Keratinocyte (primary cell): ENCODE results near the gene MAD1L1. TPM values are rescaled to one million over a fixed set of nuclear protein-coding genes. Genes with fewer than 3 reads are reported as not detected.

Experiments
- DNase-seq: peaks from one replicate; pipeline ENCODE4 v3.0.0-alpha.2; 2011; ENCODE audit warnings: low read depth, missing footprints, low spot score
- FAIRE-seq: peaks from 2 replicates; lab custom pipeline; 2011; peaks lifted over from hg19 to GRCh38; lab: Jason Lieb, UNC
- H2AFZ ChIP-seq: 2 replicates; pipeline ENCODE4 v1.6.0; 2012; ENCODE audit warnings: low read length, control low read depth, inconsistent platforms; ENCODE audit not compliant: control insufficient read depth
- H3K27ac ChIP-seq: 2 replicates; pipeline ENCODE4 v1.5.1; 2011; ENCODE audit warnings: low read length; ENCODE audit not compliant: control insufficient read depth, insufficient read depth
- H3K27me3 ChIP-seq: 3 replicates; pipeline ENCODE4 v1.6.0; 2011; ENCODE audit warnings: low read length; ENCODE audit not compliant: control insufficient read depth, insufficient read depth; ENCODE audit errors: extremely low read depth
- H3K36me3 ChIP-seq, 2 experiments: 2 replicates in 1 of 2; 3 replicates in 1 of 2; pipeline ENCODE4 v1.5.1; 2011; ENCODE audit warnings: low read length in 2 of 2, mild to moderate bottlenecking in 1 of 2; ENCODE audit not compliant: control insufficient read depth in 2 of 2, insufficient read depth in 2 of 2; ENCODE audit errors: extremely low read depth in 1 of 2
- H3K4me1 ChIP-seq: 3 replicates; pipeline ENCODE4 v1.5.1; 2011; ENCODE audit warnings: low read length; ENCODE audit not compliant: control insufficient read depth, insufficient read depth; ENCODE audit errors: extremely low read depth
- H3K4me2 ChIP-seq: 3 replicates; pipeline ENCODE4 v1.6.0; 2011; ENCODE audit warnings: low read depth, low read length; ENCODE audit not compliant: control insufficient read depth, insufficient read depth; ENCODE audit errors: extremely low read depth
- H3K4me3 ChIP-seq, 3 experiments: fragments of 200-600 bp in 1 of 3; sonication (generic) in 1 of 3; 2 replicates in 2 of 3; 3 replicates in 1 of 3; pipeline ENCODE4 v1.5.1; 2011 to 2016; ENCODE audit warnings: low read length in 3 of 3, mild to moderate bottlenecking in 3 of 3, control low read depth in 2 of 3, inconsistent platforms in 1 of 3, low read depth in 1 of 3, mixed read lengths in 1 of 3, mixed run types in 1 of 3, moderate library complexity in 1 of 3; ENCODE audit not compliant: control insufficient read depth in 2 of 3, insufficient read depth in 2 of 3; ENCODE audit errors: extremely low read depth in 1 of 3
- H3K79me2 ChIP-seq: 2 replicates; pipeline ENCODE4 v1.6.0; 2012; ENCODE audit warnings: low read length; ENCODE audit not compliant: control insufficient read depth, insufficient read depth
- H3K9ac ChIP-seq: 3 replicates; pipeline ENCODE4 v1.6.0; 2011; ENCODE audit warnings: low read length; ENCODE audit not compliant: control insufficient read depth, insufficient read depth; ENCODE audit errors: extremely low read depth
- H3K9me1 ChIP-seq: 3 replicates; pipeline ENCODE4 v1.6.0; 2011; ENCODE audit warnings: low read length; ENCODE audit not compliant: control insufficient read depth, insufficient read depth; ENCODE audit errors: extremely low read depth
- H3K9me3 ChIP-seq: 2 replicates; pipeline ENCODE4 v1.5.1; 2012; ENCODE audit warnings: low read depth, low read length; ENCODE audit not compliant: control insufficient read depth
- H4K20me1 ChIP-seq: 3 replicates; pipeline ENCODE4 v1.6.0; 2011; ENCODE audit warnings: low read length; ENCODE audit not compliant: control insufficient read depth, insufficient read depth; ENCODE audit errors: extremely low read depth
- EZH2 ChIP-seq: IDR thresholded peaks from one replicate; pipeline ENCODE4 v1.6.1; 2012; ENCODE audit warnings: inconsistent platforms, mild to moderate bottlenecking, low read length, moderate library complexity
- dilution Hi-C: fragments of 300-500 bp; cut with MboI; formaldehyde crosslinking; loops from one replicate; pipeline ENCODE4 v1.7.0; 2020; ENCODE audit warnings: low sequenced_read_pairs; ENCODE audit not compliant: extremely low pct_ligation_motif_present
- polyA plus RNA-seq, 5 experiments: library from polyadenylated mRNA; depleted of rRNA in 3 of 5; stranded (reverse) in 3 of 5; stranded (forward) in 1 of 5; unstranded in 1 of 5; fragments of >200 nt; gene quantifications; 1 replicate in 1 of 5; 2 replicates in 3 of 5; 3 replicates in 1 of 5; pipeline versions ENCODE4 v1.2.1 to v1.2.3, GENCODE V29; 2011 to 2012; ENCODE audit warnings: missing spikeins in 2 of 5, low read depth in 1 of 5, low replicate concordance in 1 of 5
- TF ChIP-seq, protein P1 (sequence below), 3 experiments: IDR thresholded peaks in 1 of 3; conservative IDR thresholded peaks in 1 of 3; optimal IDR thresholded peaks in 1 of 3; 2 replicates in 2 of 3; 3 replicates in 1 of 3; pipeline versions ENCODE3 to v1.5.1; 2011; ENCODE audit warnings: low read length in 3 of 3, mild to moderate bottlenecking in 3 of 3, moderate library complexity in 2 of 3, control low read depth in 1 of 3, inconsistent platforms in 1 of 3; ENCODE audit not compliant: insufficient read depth in 2 of 3; ENCODE audit errors: extremely low read depth in 1 of 3

The MAD1L1 gene
- polyA plus RNA-seq, 1 donor (not counting 4 experiments of a cell fraction or from before 2014, with no cell fraction given), result 18.0 TPM

DNA sequence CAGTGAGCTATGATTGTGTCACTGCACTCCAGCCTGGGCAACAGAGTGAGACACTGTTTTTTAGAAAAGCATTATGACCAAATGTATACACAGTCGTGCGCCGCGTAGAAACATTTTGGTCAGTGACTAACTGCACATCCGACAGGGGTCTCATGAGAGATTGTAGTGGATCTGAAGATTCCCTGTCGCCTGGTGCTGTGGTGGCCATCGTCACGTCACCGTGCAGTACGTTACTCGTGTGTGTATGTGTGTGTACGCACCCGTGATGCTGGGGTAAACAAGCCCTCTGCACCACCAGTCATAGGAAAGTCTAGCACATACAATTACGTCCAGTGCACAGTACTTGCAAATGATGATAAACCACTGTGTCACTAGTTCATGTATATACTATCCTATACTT lies 453.3 kb downstream of the MAD1L1 start:
- Histone ChIP-seq H3K36me3 (no peaks in the 10 kb centered on the region), H3K4me1 (no peaks in the 10 kb centered on the region), H3K4me3 (no peak overlapping the region), H3K9ac (no peak overlapping the region), H2AFZ (no peak overlapping the region), H3K9me3 (no peaks in the 10 kb centered on the region), H3K27me3 (peaks cover 3% of the 10 kb centered on the region), H4K20me1 (no peaks in the 10 kb centered on the region), H3K79me2 (no peaks in the 10 kb centered on the region), H3K27ac (no peak overlapping the region), H3K4me2 (no peak overlapping the region), H3K9me1 (no peaks in the 10 kb centered on the region)
- FAIRE-seq, result no peak
- DNase-seq, result no peak
- TF ChIP-seq, protein P1, sequence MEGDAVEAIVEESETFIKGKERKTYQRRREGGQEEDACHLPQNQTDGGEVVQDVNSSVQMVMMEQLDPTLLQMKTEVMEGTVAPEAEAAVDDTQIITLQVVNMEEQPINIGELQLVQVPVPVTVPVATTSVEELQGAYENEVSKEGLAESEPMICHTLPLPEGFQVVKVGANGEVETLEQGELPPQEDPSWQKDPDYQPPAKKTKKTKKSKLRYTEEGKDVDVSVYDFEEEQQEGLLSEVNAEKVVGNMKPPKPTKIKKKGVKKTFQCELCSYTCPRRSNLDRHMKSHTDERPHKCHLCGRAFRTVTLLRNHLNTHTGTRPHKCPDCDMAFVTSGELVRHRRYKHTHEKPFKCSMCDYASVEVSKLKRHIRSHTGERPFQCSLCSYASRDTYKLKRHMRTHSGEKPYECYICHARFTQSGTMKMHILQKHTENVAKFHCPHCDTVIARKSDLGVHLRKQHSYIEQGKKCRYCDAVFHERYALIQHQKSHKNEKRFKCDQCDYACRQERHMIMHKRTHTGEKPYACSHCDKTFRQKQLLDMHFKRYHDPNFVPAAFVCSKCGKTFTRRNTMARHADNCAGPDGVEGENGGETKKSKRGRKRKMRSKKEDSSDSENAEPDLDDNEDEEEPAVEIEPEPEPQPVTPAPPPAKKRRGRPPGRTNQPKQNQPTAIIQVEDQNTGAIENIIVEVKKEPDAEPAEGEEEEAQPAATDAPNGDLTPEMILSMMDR (optimal IDR thresholded peaks at IDR 0.05 in 1 of 3, IDR thresholded peaks at IDR 0.05 in 1 of 3, conservative IDR thresholded peaks at IDR 0.05 in 1 of 3; ENCODE audit: extremely low read depth in 1 of 3, insufficient read depth in 2 of 3, low read length in 3 of 3), result no peak
- TF ChIP-seq EZH2, result no peak
- dilution Hi-C loops, result no loop called here

DNA sequence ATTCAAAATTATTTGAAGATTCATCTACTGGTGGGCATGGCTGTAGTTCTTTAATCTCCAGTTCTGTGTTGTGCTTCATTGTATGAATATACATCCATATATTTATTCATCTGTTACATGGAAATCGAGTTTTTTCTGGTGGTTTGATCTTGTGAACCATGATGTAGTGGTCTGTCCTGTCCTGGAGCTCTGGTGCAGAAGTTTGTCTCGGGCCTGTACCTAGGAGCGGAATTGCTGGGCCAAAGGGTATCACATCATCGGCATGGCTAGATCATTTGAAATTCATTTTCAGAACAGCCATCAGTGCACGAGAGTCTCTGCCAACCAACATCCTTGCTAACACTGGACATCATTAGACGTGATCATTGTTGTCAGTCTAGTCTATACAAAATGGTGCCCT lies 455.6 kb downstream of the MAD1L1 start:
- Histone ChIP-seq H3K36me3 (no peaks in the 10 kb centered on the region), H3K9me3 (no peaks in the 10 kb centered on the region), H2AFZ (no peak overlapping the region), H3K27me3 (no peaks in the 10 kb centered on the region), H3K9ac (no peak overlapping the region), H3K79me2 (no peaks in the 10 kb centered on the region), H3K4me3 (no peak overlapping the region), H3K4me2 (no peak overlapping the region), H4K20me1 (no peaks in the 10 kb centered on the region), H3K9me1 (no peaks in the 10 kb centered on the region), H3K27ac (no peak overlapping the region), H3K4me1 (no peaks in the 10 kb centered on the region)
- dilution Hi-C loops, result no loop called here
- DNase-seq (no peak), FAIRE-seq (no peak)
- TF ChIP-seq, protein P1 (optimal IDR thresholded peaks at IDR 0.05 in 1 of 3, IDR thresholded peaks at IDR 0.05 in 1 of 3, conservative IDR thresholded peaks at IDR 0.05 in 1 of 3; ENCODE audit: extremely low read depth in 1 of 3, insufficient read depth in 2 of 3, low read length in 3 of 3), result no peak
- no peak for TF ChIP-seq EZH2
